WTC11 (cell line): ENCODE results near the gene NRG3. TPM values are rescaled to one million over a fixed set of nuclear protein-coding genes. Genes with fewer than 3 reads are reported as not detected.

ENCODE experiments used
- ATAC-seq: fragments of 200-7000 bp; cut with Tn5 transposase; 2 replicates; pipeline ENCODE4 v1.10.0; 2021; ENCODE audit warnings: mild to moderate bottlenecking, moderate library complexity
- CTCF ChIA-PET: fragments of 300-600 bp; sonication (Branson Sonifier 250); formaldehyde crosslinking; loops from one replicate; lab custom pipeline; 2021; ENCODE audit warnings: antibody characterized with exemption; lab: Charles Lee
- POLR2A ChIA-PET: fragments of 350-600 bp; sonication (Branson Sonifier 250); formaldehyde crosslinking; loops from one replicate; lab custom pipeline; 2021; ENCODE audit warnings: antibody characterized with exemption; lab: Charles Lee
- DNase-seq: peaks from one replicate; pipeline ENCODE4 v3.0.0; 2021; ENCODE audit warnings: low spot score
- H3K27ac Mint-ChIP-seq: 2 replicates; pipeline ENCODE4 v1.8.0; 2021; ENCODE audit warnings: mixed read lengths
- H3K27me3 Mint-ChIP-seq: 2 replicates; pipeline ENCODE4 v1.8.0; 2021; ENCODE audit warnings: low read depth, mild to moderate bottlenecking, moderate library complexity, mixed read lengths
- H3K36me3 Mint-ChIP-seq: 2 replicates; pipeline ENCODE4 v1.8.0; 2021; ENCODE audit warnings: mixed read lengths
- H3K4me1 Mint-ChIP-seq: 2 replicates; pipeline ENCODE4 v1.8.0; 2022; ENCODE audit warnings: mixed read lengths
- H3K4me3 Mint-ChIP-seq: 2 replicates; pipeline ENCODE4 v1.8.0; 2021; ENCODE audit warnings: mild to moderate bottlenecking, moderate library complexity, mixed read lengths
- H3K9me3 Mint-ChIP-seq: 2 replicates; pipeline ENCODE4 v1.8.0; 2021; ENCODE audit warnings: mixed read lengths
- GABPB1 ChIP-seq: sonication (generic); formaldehyde crosslinking; IDR thresholded peaks from 2 replicates; pipeline ENCODE4 v1.8.1; 2023; ENCODE audit warnings: mild to moderate bottlenecking, missing genetic modification reagents
- HMGXB4 ChIP-seq: sonication (generic); formaldehyde crosslinking; IDR thresholded peaks from 2 replicates; pipeline ENCODE4 v1.8.1; 2023; ENCODE audit warnings: mild to moderate bottlenecking, moderate library complexity, missing genetic modification reagents
- JUN ChIP-seq: sonication (generic); formaldehyde crosslinking; IDR thresholded peaks from 2 replicates; pipeline ENCODE4 v1.8.0; 2023; ENCODE audit warnings: mild to moderate bottlenecking, missing genetic modification reagents
- NFATC4 ChIP-seq: fragments of 250-450 bp; sonication (Bioruptor Pico); IDR thresholded peaks from 2 replicates; pipeline ENCODE4 v1.9.0; 2021; ENCODE audit warnings: mild to moderate bottlenecking
- NR1H2 ChIP-seq: sonication (generic); formaldehyde crosslinking; IDR thresholded peaks from 2 replicates; pipeline ENCODE4 v1.9.0; 2021; ENCODE audit warnings: mild to moderate bottlenecking, moderate library complexity, missing genetic modification reagents
- NR3C1 ChIP-seq: sonication (generic); formaldehyde crosslinking; conservative IDR thresholded peaks from 2 replicates; pipeline ENCODE4 v1.8.1; 2023; ENCODE audit warnings: low read depth, mild to moderate bottlenecking, missing genetic modification reagents
- STAT6 ChIP-seq: sonication (generic); formaldehyde crosslinking; conservative IDR thresholded peaks from 2 replicates; pipeline ENCODE4 v1.8.1; 2023; ENCODE audit warnings: mild to moderate bottlenecking, low read depth, missing genetic modification reagents, moderate library complexity
- ZMAT4 ChIP-seq: fragments of 250-450 bp; sonication (Bioruptor Pico); IDR thresholded peaks from 2 replicates; pipeline ENCODE4 v1.9.0; 2021; ENCODE audit warnings: mild to moderate bottlenecking
- ZNF281 ChIP-seq: sonication (generic); formaldehyde crosslinking; IDR thresholded peaks from 2 replicates; pipeline ENCODE4 v1.8.0; 2023; ENCODE audit warnings: mild to moderate bottlenecking, missing genetic modification reagents
- ZNF532 ChIP-seq: fragments of 250-450 bp; sonication (Bioruptor Pico); IDR thresholded peaks from 2 replicates; pipeline ENCODE4 v1.9.0; 2021; ENCODE audit warnings: mild to moderate bottlenecking, borderline replicate concordance
- total RNA-seq: library from RNA; stranded (reverse); gene quantifications from 3 replicates; pipeline ENCODE4 v1.2.3, GENCODE V29; 2021

The NRG3 gene
- total RNA-seq, 1 experiment from 2014 or later, result 7.0 TPM

GRCh38 chr10:82768040-82768439 lies 893.0 kb downstream of the NRG3 start (continued):
- TF ChIP-seq HMGXB4, result no peak
- no peak for TF ChIP-seq GABPB1 (CRISPR knock-in tag)

GRCh38 chr10:82778908-82779307 lies 903.9 kb downstream of the NRG3 start:
- Mint-ChIP-seq H3K4me3 (no peak overlapping the region), H3K9me3 (peaks cover 34% of the 10 kb centered on the region), H3K4me1 (peaks cover 12% of the 10 kb centered on the region), H3K36me3 (peaks cover 7% of the 10 kb centered on the region), H3K27me3 (no peaks in the 10 kb centered on the region), H3K27ac (no peak overlapping the region)
- TF ChIP-seq NFATC4 (CRISPR knock-in tag), result no peak
- ChIA-PET CTCF (no interaction called here), POLR2A (no interaction called here)
- DNase-seq (no peak), ATAC-seq (peak; percentile 60)

GRCh38 chr10:82796510-82796909 lies 921.5 kb downstream of the NRG3 start:
- no peak overlapping the region for H3K4me3 Mint-ChIP-seq
- DNase-seq (no peak), ATAC-seq (peak; percentile 52; the same call in 1 of the 2 replicates)
- H3K36me3 Mint-ChIP-seq, result no peaks in the 10 kb centered on the region
- H3K27me3 Mint-ChIP-seq, result no peaks in the 10 kb centered on the region
- peaks cover 8% of the 10 kb centered on the region for H3K9me3 Mint-ChIP-seq
- ChIA-PET CTCF (interaction anchor here (1.4 kb wide), 3 partner anchors 15 to 646 kb away, joined by 4 to 5 read pairs (median 5); no protein-coding TSS in a partner anchor), POLR2A (no interaction called here)
- H3K27ac Mint-ChIP-seq, result no peak overlapping the region
- peaks cover 9% of the 10 kb centered on the region for H3K4me1 Mint-ChIP-seq
- TF ChIP-seq NR1H2 (CRISPR knock-in tag), result no peak

GRCh38 chr10:82801289-82801688 lies 926.3 kb downstream of the NRG3 start:
- DNase-seq (no peak), ATAC-seq (no peak)
- H3K27ac Mint-ChIP-seq, result no peak overlapping the region
- peaks cover 6% of the 10 kb centered on the region; the same call in 1 of the 2 replicates for H3K4me1 Mint-ChIP-seq
- no peak for TF ChIP-seq ZMAT4 (CRISPR knock-in tag)
- no peak for TF ChIP-seq JUN (CRISPR knock-in tag)
- no peak for TF ChIP-seq NR3C1 (CRISPR knock-in tag)
- no peak for TF ChIP-seq ZNF532 (CRISPR knock-in tag)
- no peak for TF ChIP-seq ZNF281 (CRISPR knock-in tag)
- TF ChIP-seq STAT6 (CRISPR knock-in tag), result no peak
- TF ChIP-seq, all 79 proteins: peak for 0
- Mint-ChIP-seq H3K4me3 (no peak overlapping the region), H3K36me3 (no peaks in the 10 kb centered on the region), H3K27me3 (no peaks in the 10 kb centered on the region), H3K9me3 (no peaks in the 10 kb centered on the region)
- CTCF ChIA-PET, result interaction anchor here (0.6 to 1.7 kb wide), 2 partner anchors 10 to 1225 kb away, joined by 4 to 13 read pairs; no protein-coding TSS in a partner anchor
- POLR2A ChIA-PET, result no interaction called here
